ENCODE data around the gene PLA2G4E. TPM values are rescaled to one million over a fixed set of nuclear protein-coding genes. Genes with fewer than 3 reads are reported as not detected.

The PLA2G4E gene
- total RNA-seq, 1 experiment from 2014 or later: 0.09 TPM

DNA sequence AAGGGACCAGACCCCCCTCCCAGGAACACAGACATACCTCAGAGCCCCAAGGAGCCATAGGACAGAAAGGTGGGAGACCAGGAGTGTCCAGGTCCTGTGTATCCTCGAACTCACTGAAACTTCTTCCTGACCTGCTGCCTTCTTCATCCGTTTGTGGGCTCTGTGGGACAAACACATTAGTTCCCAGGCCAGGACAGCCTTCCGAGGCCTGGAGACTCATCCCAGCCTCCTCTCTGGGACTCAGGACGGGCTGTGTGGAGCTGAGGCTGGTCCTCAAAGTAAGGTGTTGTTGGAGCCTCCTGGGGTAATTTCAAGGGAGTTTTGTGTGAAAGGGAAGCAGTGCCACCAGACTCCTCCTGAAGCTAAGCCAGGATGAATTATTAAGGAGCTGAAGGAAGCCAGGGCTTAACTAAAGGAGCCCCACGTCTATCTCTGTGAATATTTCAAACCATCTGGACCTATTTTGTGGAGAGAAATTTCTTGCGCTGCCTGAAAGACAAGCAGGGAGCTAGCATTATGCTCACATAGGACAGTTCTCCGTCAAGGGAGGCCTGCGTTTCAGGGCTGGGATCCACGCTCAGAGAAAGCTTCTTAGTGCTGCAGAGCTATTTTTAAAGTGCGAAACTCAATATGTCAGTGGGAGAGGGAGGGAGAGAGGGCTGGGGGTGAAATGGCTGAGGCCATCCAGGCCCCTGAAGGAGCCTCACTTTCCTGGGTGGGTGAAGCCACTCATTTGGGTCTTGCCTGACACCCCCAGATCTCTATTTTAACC, 29.8 kb upstream of the PLA2G4E start:
- no peak overlapping the region for H3K27ac Mint-ChIP-seq (ENCODE audit: unreplicated experiment)
- no TSS peak for BruUV-seq (replicated peaks)
- H3K4me3 Mint-ChIP-seq (ENCODE audit: low read depth, unreplicated experiment): no peak overlapping the region
- TF ChIP-seq, protein P1, sequence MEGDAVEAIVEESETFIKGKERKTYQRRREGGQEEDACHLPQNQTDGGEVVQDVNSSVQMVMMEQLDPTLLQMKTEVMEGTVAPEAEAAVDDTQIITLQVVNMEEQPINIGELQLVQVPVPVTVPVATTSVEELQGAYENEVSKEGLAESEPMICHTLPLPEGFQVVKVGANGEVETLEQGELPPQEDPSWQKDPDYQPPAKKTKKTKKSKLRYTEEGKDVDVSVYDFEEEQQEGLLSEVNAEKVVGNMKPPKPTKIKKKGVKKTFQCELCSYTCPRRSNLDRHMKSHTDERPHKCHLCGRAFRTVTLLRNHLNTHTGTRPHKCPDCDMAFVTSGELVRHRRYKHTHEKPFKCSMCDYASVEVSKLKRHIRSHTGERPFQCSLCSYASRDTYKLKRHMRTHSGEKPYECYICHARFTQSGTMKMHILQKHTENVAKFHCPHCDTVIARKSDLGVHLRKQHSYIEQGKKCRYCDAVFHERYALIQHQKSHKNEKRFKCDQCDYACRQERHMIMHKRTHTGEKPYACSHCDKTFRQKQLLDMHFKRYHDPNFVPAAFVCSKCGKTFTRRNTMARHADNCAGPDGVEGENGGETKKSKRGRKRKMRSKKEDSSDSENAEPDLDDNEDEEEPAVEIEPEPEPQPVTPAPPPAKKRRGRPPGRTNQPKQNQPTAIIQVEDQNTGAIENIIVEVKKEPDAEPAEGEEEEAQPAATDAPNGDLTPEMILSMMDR (IDR thresholded peaks at IDR 0.05; ENCODE audit: unreplicated experiment): no peak
- intact Hi-C loops (cut with micrococcal nuclease; ENCODE audit: unreplicated experiment): no loop called here
- H3K36me3 Mint-ChIP-seq (ENCODE audit: insufficient read depth, unreplicated experiment): no peaks in the 10 kb centered on the region
- H3K9me3 Mint-ChIP-seq (ENCODE audit: low read depth, unreplicated experiment): no peaks in the 10 kb centered on the region
- CTCF ChIA-PET: no interaction called here
- H3K27me3 Mint-ChIP-seq (ENCODE audit: unreplicated experiment): no peaks in the 10 kb centered on the region
- DNase-seq: no peak
- peaks cover 12% of the 10 kb centered on the region for H3K4me1 Mint-ChIP-seq (ENCODE audit: low read depth, unreplicated experiment)

DNA sequence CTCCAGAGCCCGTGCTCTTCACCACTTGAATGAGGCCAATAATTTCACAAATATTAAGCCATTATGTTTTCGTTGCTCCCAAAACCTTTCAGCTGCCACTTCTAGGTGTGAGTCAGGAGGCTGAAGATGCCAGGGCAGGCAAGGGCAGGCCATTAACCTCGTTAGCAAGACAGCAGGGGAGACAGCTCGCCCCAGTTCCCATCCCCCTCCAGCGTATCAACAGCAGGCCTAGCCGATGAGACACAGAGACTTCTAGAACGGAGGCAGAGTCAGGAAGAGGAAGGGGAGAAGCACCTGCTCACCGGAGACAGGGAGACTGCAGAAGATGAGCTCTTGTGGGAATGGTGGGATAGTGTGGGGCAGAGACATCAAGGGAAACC, 28.0 kb upstream of the PLA2G4E start:
- BruUV-seq (replicated peaks): no TSS peak
- intact Hi-C loops (cut with micrococcal nuclease; ENCODE audit: unreplicated experiment): no loop called here
- no peak for DNase-seq
- CTCF ChIA-PET: no interaction called here
- H3K27me3 Mint-ChIP-seq (ENCODE audit: unreplicated experiment): no peaks in the 10 kb centered on the region
- peaks cover 16% of the 10 kb centered on the region for H3K4me1 Mint-ChIP-seq (ENCODE audit: low read depth, unreplicated experiment)
- no peaks in the 10 kb centered on the region for H3K36me3 Mint-ChIP-seq (ENCODE audit: insufficient read depth, unreplicated experiment)
- H3K27ac Mint-ChIP-seq (ENCODE audit: unreplicated experiment): no peak overlapping the region
- H3K9me3 Mint-ChIP-seq (ENCODE audit: low read depth, unreplicated experiment): no peaks in the 10 kb centered on the region
- no peak overlapping the region for H3K4me3 Mint-ChIP-seq (ENCODE audit: low read depth, unreplicated experiment)
- TF ChIP-seq, protein P1 (IDR thresholded peaks at IDR 0.05; ENCODE audit: unreplicated experiment): no peak

DNA sequence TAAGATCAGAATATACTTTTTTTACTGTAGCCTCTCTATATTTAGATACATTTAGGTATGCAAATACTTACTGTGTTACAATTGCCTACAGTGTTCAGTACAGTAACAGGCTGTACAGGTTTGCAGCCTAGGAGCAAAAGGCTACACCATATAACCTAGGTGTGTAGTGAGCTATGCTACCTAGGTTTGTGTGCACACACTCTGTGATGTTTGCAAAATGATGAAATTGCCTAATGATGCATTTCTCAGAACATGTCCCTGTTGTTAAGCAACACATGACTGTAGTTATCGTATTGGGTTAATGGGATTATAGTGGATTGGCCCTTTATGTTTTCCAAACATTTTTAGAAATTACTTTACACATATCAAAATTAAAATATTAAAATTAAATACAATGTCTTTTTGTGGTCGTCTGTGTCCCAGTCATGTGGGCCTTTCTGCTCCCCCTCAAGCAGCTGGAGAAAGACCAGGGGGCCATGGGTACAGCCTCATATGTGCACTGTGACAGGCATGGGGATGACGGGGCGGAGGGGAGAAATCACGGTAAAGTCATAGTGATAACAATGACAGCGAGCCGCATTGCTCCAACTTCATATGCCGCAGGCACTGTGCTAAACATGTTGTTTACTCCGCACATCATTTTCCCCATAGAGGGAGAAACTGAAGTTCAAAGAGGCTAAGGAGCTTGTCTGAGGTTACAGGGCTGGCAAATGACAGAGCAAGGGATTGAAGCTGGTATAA, 27.4 kb upstream of the PLA2G4E start:
- intact Hi-C loops (cut with micrococcal nuclease; ENCODE audit: unreplicated experiment): no loop called here
- DNase-seq: no peak
- BruUV-seq (replicated peaks): no TSS peak

DNA sequence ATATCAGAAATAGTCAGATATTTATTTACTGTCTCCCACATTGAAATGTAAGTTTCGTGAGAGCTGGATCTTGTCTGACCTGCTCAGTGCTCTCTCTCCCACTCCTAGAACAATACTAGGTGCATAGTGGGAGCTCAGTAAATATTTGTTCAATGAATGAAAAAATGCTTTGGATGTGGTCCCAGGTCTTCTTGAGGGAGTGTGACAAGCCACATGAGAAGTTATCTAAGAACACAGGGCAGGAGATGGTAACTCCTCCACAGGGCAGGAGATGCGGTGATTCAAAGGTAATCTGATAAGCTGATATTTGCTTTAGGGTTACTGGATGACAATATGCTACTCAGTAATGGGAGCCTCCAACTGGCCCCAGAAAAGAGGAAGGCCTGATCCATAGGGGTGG, 25.8 kb upstream of the PLA2G4E start:
- no peak for DNase-seq
- no peak overlapping the region for H3K4me3 Mint-ChIP-seq (ENCODE audit: low read depth, unreplicated experiment)
- no TSS peak for BruUV-seq (replicated peaks)
- peaks cover 16% of the 10 kb centered on the region for H3K4me1 Mint-ChIP-seq (ENCODE audit: low read depth, unreplicated experiment)
- no peaks in the 10 kb centered on the region for H3K27me3 Mint-ChIP-seq (ENCODE audit: unreplicated experiment)
- CTCF ChIA-PET: interaction anchor here (1.7 kb wide), 1 partner anchor 9 kb away, joined by 5 read pairs; no protein-coding TSS in a partner anchor
- TF ChIP-seq, protein P1 (IDR thresholded peaks at IDR 0.05; ENCODE audit: unreplicated experiment): no peak
- intact Hi-C loops (cut with micrococcal nuclease; ENCODE audit: unreplicated experiment): no loop called here
- no peak overlapping the region for H3K27ac Mint-ChIP-seq (ENCODE audit: unreplicated experiment)
- H3K36me3 Mint-ChIP-seq (ENCODE audit: insufficient read depth, unreplicated experiment): no peaks in the 10 kb centered on the region
- no peaks in the 10 kb centered on the region for H3K9me3 Mint-ChIP-seq (ENCODE audit: low read depth, unreplicated experiment)

More for the DNA sequence above, 27.4 kb upstream of the PLA2G4E start:
- Mint-ChIP-seq H3K27me3 (ENCODE audit: unreplicated experiment) (no peaks in the 10 kb centered on the region), H3K9me3 (ENCODE audit: low read depth, unreplicated experiment) (no peaks in the 10 kb centered on the region), H3K36me3 (ENCODE audit: insufficient read depth, unreplicated experiment) (no peaks in the 10 kb centered on the region), H3K4me3 (ENCODE audit: low read depth, unreplicated experiment) (no peak overlapping the region), H3K4me1 (ENCODE audit: low read depth, unreplicated experiment) (peaks cover 16% of the 10 kb centered on the region), H3K27ac (ENCODE audit: unreplicated experiment) (no peak overlapping the region)
- TF ChIP-seq, protein P1 (IDR thresholded peaks at IDR 0.05; ENCODE audit: unreplicated experiment): no peak
- CTCF ChIA-PET: no interaction called here

Data from Calu3 (cell line).